ENCODE data around the gene VSIG8. TPM values are rescaled to one million over a fixed set of nuclear protein-coding genes. Genes with fewer than 3 reads are reported as not detected.
A peak's percentile ranks its signal among the peaks of the same experiment; 100 is the strongest.

Gene VSIG8
- total RNA-seq, 1 experiment from 2014 or later = not detected

- H3K9me3 ChIP-seq (ENCODE audit: low read depth, low read length, poor library complexity, severe bottlenecking) = no peaks in the 10 kb centered on the region
- intact Hi-C loops (cut with micrococcal nuclease; ENCODE audit: unreplicated experiment) = no loop called here
- H3K4me1 ChIP-seq (ENCODE audit: insufficient read depth, low read length, poor library complexity, severe bottlenecking) = peaks cover 9% of the 10 kb centered on the region
- DNase-seq (ENCODE audit: low spot score) = peak; percentile 75
- BruUV-seq (replicated peaks) = no TSS peak
- H3K4me3 ChIP-seq (ENCODE audit: low read depth, low read length, poor library complexity, severe bottlenecking) = peak overlapping the region; percentile 60
- POLR2A ChIA-PET (ENCODE audit: low non-redundant PET) = no interaction called here
- peak overlapping the region; percentile 74 for H3K27ac ChIP-seq (ENCODE audit: low read depth, low read length, poor library complexity, severe bottlenecking)
- no peaks in the 10 kb centered on the region for H3K27me3 ChIP-seq (replicated peaks; ENCODE audit: insufficient read depth, low read depth, low read length, poor library complexity)
- CTCF ChIA-PET = no interaction called here
- no peaks in the 10 kb centered on the region for H3K36me3 ChIP-seq (ENCODE audit: insufficient read depth, low read length, poor library complexity, severe bottlenecking)
- TF ChIP-seq EZH2 (IDR thresholded peaks at IDR 0.05; ENCODE audit: borderline replicate concordance, low read depth, low read length, poor library complexity, severe bottlenecking) = no peak
- no peak for TF ChIP-seq CTCF (conservative IDR thresholded peaks at IDR 0.05; ENCODE audit: low read depth, low read length)
Observed at GRCh38 chr1:159854693-159855192, 7.7 kb downstream of the VSIG8 start.

GRCh38 chr1:159854116-159854692, 8.3 kb downstream of the VSIG8 start:
- TF ChIP-seq EZH2 (IDR thresholded peaks at IDR 0.05; ENCODE audit: borderline replicate concordance, low read depth, low read length, poor library complexity, severe bottlenecking) (no peak), CTCF (conservative IDR thresholded peaks at IDR 0.05; ENCODE audit: low read depth, low read length) (no peak)
- ChIA-PET POLR2A (ENCODE audit: low non-redundant PET) (no interaction called here), CTCF (no interaction called here)
- H3K4me1 ChIP-seq (ENCODE audit: insufficient read depth, low read length, poor library complexity, severe bottlenecking) = peaks cover 9% of the 10 kb centered on the region
- H3K9me3 ChIP-seq (ENCODE audit: low read depth, low read length, poor library complexity, severe bottlenecking) = no peaks in the 10 kb centered on the region
- H3K27me3 ChIP-seq (replicated peaks; ENCODE audit: insufficient read depth, low read depth, low read length, poor library complexity) = no peaks in the 10 kb centered on the region
- H3K36me3 ChIP-seq (ENCODE audit: insufficient read depth, low read length, poor library complexity, severe bottlenecking) = no peaks in the 10 kb centered on the region
- peak overlapping the region; percentile 60 for H3K4me3 ChIP-seq (ENCODE audit: low read depth, low read length, poor library complexity, severe bottlenecking)
- BruUV-seq (replicated peaks) = no TSS peak
- intact Hi-C loops (cut with micrococcal nuclease; ENCODE audit: unreplicated experiment) = no loop called here
- DNase-seq (ENCODE audit: low spot score) = peak; percentile 53
- H3K27ac ChIP-seq (ENCODE audit: low read depth, low read length, poor library complexity, severe bottlenecking) = peak overlapping the region; percentile 74

- ChIA-PET POLR2A (ENCODE audit: low non-redundant PET) (no interaction called here), CTCF (no interaction called here)
- intact Hi-C loops (cut with micrococcal nuclease; ENCODE audit: unreplicated experiment) = no loop called here
- H3K36me3 ChIP-seq (ENCODE audit: insufficient read depth, low read length, poor library complexity, severe bottlenecking) = no peaks in the 10 kb centered on the region
- peak overlapping the region; percentile 60 for H3K4me3 ChIP-seq (ENCODE audit: low read depth, low read length, poor library complexity, severe bottlenecking)
- no peak for DNase-seq (ENCODE audit: low spot score)
- TF ChIP-seq CTCF (conservative IDR thresholded peaks at IDR 0.05; ENCODE audit: low read depth, low read length) = no peak
- no peak for TF ChIP-seq EZH2 (IDR thresholded peaks at IDR 0.05; ENCODE audit: borderline replicate concordance, low read depth, low read length, poor library complexity, severe bottlenecking)
- peaks cover 9% of the 10 kb centered on the region for H3K4me1 ChIP-seq (ENCODE audit: insufficient read depth, low read length, poor library complexity, severe bottlenecking)
- BruUV-seq (replicated peaks) = TSS peak; percentile 41
- H3K9me3 ChIP-seq (ENCODE audit: low read depth, low read length, poor library complexity, severe bottlenecking) = no peaks in the 10 kb centered on the region
- no peak overlapping the region for H3K27ac ChIP-seq (ENCODE audit: low read depth, low read length, poor library complexity, severe bottlenecking)
- H3K27me3 ChIP-seq (replicated peaks; ENCODE audit: insufficient read depth, low read depth, low read length, poor library complexity) = no peaks in the 10 kb centered on the region
Observed at GRCh38 chr1:159853417-159854115, 8.9 kb downstream of the VSIG8 start.

Measured in A673 (cell line).